ENCODE measurements around the gene MYOG.

MYOG gene

DNA sequence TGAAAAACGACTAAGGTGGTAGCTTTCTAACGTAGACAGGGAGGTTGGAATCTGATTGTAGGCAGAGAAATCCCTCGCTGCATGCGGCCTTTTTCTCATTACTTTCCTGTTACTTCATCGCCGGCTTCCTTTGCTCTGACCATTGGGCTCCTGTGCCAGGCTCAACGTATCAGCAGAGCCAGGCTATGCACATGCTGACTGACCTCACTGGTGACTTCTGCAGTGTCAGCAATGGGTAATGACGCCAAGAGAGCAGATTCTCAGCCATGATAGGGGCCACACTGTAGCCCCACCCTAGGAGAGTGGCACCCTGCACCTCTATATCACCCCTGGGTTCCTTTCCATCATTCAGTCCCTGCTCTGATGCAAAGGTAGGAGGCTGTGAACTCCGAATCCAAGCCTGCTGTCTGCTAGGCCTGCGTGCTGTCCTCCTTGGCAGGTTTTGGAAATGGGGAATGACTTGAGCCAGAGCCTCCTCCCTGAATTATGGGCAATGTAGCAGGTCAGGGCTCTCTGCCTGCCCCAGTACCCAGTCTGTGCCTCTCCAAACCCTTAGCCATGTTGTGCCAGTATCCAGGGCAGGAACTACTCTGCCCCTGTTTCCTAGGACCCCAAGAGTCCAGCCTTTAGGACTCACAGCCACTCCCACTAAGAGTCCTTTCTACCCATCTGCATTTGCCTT lies 48.2 kb downstream of the MYOG start:
- Histone ChIP-seq H3K9me2 (replicated peaks; ENCODE audit: low read depth, low read length) (no peaks in the 10 kb centered on the region), H3K9me3 (ENCODE audit: insufficient read depth, low read depth, low read length) (no peaks in the 10 kb centered on the region), H3K4me3 (ENCODE audit: low read length, poor library complexity, severe bottlenecking) (no peak overlapping the region), H3K27me3 (ENCODE audit: insufficient read depth, low read length, poor library complexity, severe bottlenecking) (no peaks in the 10 kb centered on the region), H3F3A (ENCODE audit: low read depth) (no peaks in the 10 kb centered on the region), H3K4me1 (ENCODE audit: insufficient read depth, low read length, poor library complexity, severe bottlenecking) (peaks cover 7% of the 10 kb centered on the region), H3K79me2 (ENCODE audit: insufficient read depth, low read length) (no peaks in the 10 kb centered on the region), H3K9ac (ENCODE audit: low read depth, low read length, poor library complexity, severe bottlenecking) (no peak overlapping the region), H4K20me1 (ENCODE audit: insufficient read depth, low read length, poor library complexity, severe bottlenecking) (no peaks in the 10 kb centered on the region), H2AFZ (ENCODE audit: low read length) (no peak overlapping the region), H3K4me2 (ENCODE audit: low read depth, low read length, poor library complexity, severe bottlenecking) (peak overlapping the region; percentile 28), H3K36me3 (ENCODE audit: insufficient read depth, low read length) (no peaks in the 10 kb centered on the region)
- TF ChIP-seq, protein P1, sequence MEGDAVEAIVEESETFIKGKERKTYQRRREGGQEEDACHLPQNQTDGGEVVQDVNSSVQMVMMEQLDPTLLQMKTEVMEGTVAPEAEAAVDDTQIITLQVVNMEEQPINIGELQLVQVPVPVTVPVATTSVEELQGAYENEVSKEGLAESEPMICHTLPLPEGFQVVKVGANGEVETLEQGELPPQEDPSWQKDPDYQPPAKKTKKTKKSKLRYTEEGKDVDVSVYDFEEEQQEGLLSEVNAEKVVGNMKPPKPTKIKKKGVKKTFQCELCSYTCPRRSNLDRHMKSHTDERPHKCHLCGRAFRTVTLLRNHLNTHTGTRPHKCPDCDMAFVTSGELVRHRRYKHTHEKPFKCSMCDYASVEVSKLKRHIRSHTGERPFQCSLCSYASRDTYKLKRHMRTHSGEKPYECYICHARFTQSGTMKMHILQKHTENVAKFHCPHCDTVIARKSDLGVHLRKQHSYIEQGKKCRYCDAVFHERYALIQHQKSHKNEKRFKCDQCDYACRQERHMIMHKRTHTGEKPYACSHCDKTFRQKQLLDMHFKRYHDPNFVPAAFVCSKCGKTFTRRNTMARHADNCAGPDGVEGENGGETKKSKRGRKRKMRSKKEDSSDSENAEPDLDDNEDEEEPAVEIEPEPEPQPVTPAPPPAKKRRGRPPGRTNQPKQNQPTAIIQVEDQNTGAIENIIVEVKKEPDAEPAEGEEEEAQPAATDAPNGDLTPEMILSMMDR (conservative IDR thresholded peaks at IDR 0.05; ENCODE audit: low read length), result no peak
- TF ChIP-seq EZH2phosphoT487 (IDR thresholded peaks at IDR 0.05; ENCODE audit: borderline replicate concordance), result no peak

DNA sequence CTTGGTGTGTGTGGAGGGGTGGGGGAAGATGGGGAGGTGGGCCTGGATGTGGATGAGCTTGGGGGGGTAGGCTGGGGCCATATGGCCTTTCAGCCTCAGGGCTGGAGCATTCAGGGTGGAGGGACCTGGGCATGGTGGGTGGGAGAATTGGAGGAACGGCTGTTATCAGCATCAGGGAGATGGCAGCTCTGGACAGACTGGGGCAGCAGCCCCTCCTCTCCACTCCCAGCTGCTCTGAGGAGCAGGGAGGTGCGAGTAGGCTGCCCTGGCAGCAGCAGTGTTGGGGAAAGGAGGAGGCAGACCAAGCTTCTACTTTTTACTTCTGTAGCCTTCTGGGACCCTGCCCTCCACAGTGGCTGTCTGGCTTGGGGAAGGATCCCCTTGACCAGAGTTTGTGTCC lies 49.3 kb downstream of the MYOG start:
- H3K4me3 ChIP-seq (ENCODE audit: low read length, poor library complexity, severe bottlenecking), result no peak overlapping the region
- no peaks in the 10 kb centered on the region for H3K9me2 ChIP-seq (replicated peaks; ENCODE audit: low read depth, low read length)
- TF ChIP-seq, protein P1 (conservative IDR thresholded peaks at IDR 0.05; ENCODE audit: low read length), result no peak
- no peak for TF ChIP-seq EZH2phosphoT487 (IDR thresholded peaks at IDR 0.05; ENCODE audit: borderline replicate concordance)
- H3K9ac ChIP-seq (ENCODE audit: low read depth, low read length, poor library complexity, severe bottlenecking), result no peak overlapping the region
- no peaks in the 10 kb centered on the region for H4K20me1 ChIP-seq (ENCODE audit: insufficient read depth, low read length, poor library complexity, severe bottlenecking)
- H3K27me3 ChIP-seq (ENCODE audit: insufficient read depth, low read length, poor library complexity, severe bottlenecking), result no peaks in the 10 kb centered on the region
- H3K79me2 ChIP-seq (ENCODE audit: insufficient read depth, low read length), result no peaks in the 10 kb centered on the region
- H2AFZ ChIP-seq (ENCODE audit: low read length), result no peak overlapping the region
- H3K4me2 ChIP-seq (ENCODE audit: low read depth, low read length, poor library complexity, severe bottlenecking), result no peak overlapping the region
- H3F3A ChIP-seq (ENCODE audit: low read depth), result no peaks in the 10 kb centered on the region
- peaks cover 7% of the 10 kb centered on the region for H3K4me1 ChIP-seq (ENCODE audit: insufficient read depth, low read length, poor library complexity, severe bottlenecking)
- no peaks in the 10 kb centered on the region for H3K36me3 ChIP-seq (ENCODE audit: insufficient read depth, low read length)
- H3K9me3 ChIP-seq (ENCODE audit: insufficient read depth, low read depth, low read length), result no peaks in the 10 kb centered on the region

DNA sequence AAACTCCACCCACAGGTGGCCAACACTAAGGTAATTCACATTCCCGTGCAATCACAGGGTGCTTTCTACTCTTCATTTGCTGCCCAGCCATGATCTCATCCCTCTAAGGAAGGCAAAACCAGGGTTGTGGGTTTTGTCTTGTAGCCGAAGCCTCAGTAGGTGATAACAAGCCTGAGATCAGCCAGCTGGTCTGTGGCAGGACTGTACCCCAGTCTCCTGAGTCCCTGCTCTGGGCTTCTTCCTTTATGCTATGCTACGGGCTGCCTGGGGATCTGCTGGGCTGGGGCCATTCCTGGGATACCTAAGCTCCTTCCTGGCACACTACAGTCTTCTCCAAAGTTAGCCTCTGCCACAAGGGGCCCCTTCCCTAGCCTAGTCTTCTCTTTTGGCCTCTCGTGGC lies 49.7 kb downstream of the MYOG start:
- Histone ChIP-seq H3K4me1 (ENCODE audit: insufficient read depth, low read length, poor library complexity, severe bottlenecking) (peaks cover 7% of the 10 kb centered on the region), H3K9me3 (ENCODE audit: insufficient read depth, low read depth, low read length) (no peaks in the 10 kb centered on the region), H3K36me3 (ENCODE audit: insufficient read depth, low read length) (no peaks in the 10 kb centered on the region), H3K9ac (ENCODE audit: low read depth, low read length, poor library complexity, severe bottlenecking) (no peak overlapping the region), H2AFZ (ENCODE audit: low read length) (no peak overlapping the region), H3K4me2 (ENCODE audit: low read depth, low read length, poor library complexity, severe bottlenecking) (no peak overlapping the region), H4K20me1 (ENCODE audit: insufficient read depth, low read length, poor library complexity, severe bottlenecking) (no peaks in the 10 kb centered on the region), H3K79me2 (ENCODE audit: insufficient read depth, low read length) (no peaks in the 10 kb centered on the region), H3F3A (ENCODE audit: low read depth) (no peaks in the 10 kb centered on the region), H3K9me2 (replicated peaks; ENCODE audit: low read depth, low read length) (no peaks in the 10 kb centered on the region), H3K4me3 (ENCODE audit: low read length, poor library complexity, severe bottlenecking) (no peak overlapping the region), H3K27me3 (ENCODE audit: insufficient read depth, low read length, poor library complexity, severe bottlenecking) (no peaks in the 10 kb centered on the region)
- no peak for TF ChIP-seq EZH2phosphoT487 (IDR thresholded peaks at IDR 0.05; ENCODE audit: borderline replicate concordance)
- TF ChIP-seq, protein P1 (conservative IDR thresholded peaks at IDR 0.05; ENCODE audit: low read length), result no peak
